ENCODE results near the gene SEC14L5.

SEC14L5 gene

DNA sequence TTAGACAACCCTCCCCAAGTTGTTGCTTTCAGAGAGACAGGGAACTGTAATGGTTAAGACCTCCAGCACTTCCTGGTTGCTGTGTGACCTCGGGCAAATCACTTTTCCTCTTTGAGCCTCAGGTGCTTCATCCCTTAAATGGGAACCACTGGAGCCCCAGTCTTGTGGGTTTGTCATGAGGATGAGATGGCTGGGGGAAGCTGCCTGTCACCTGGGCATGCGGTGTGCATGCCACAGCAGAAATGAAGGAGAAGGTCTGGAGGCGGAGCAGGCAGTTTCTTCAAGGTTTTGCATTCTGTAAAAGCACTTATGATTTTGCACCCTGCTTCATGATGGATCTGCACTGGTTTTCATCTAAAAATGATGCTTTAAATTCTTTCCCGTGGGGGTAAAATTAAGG, 53.5 kb downstream of the SEC14L5 start:
- no peak for DNase-seq (ENCODE audit: low read depth, low spot score)

DNA sequence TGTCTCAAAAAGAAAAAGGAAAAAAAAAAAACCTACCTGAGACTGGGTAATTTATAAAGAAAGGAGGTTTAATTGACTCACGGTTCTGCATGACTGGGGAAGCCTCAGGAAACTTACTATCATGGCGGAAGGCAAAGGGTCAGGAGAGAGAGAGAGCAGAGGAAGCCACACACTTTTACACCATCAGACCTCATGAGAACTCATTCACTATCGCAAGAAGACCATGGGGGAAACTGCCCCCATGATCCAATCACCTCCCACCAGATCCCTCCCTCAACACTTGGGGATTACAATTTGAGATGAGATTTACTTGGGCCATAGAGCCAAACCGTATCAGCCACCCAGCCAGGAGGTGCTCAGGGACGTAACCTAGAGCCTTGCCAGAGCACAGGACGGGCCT, 54.8 kb downstream of the SEC14L5 start:
- DNase-seq (ENCODE audit: low read depth, low spot score), result no peak

DNA sequence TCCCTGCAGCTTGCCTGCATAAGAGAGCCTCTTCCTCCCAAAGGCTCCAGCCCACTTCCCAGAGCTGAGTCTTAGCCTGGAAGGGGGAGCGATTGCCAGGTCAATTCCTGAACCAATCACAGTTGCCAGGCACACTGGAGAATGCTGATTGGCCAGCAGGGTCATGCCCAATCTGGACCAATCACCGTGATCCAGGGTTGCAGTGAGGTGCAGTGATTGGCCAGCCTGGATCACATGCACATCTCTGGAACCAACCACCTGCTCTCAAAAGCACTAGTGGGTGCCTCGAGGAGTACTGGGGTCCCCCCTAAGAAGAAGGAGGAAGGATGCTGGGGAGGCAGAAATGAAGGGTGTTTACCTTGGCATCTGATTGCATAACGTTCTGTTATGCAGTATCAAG, 57.2 kb downstream of the SEC14L5 start:
- DNase-seq (ENCODE audit: low read depth, low spot score), result no peak

DNA sequence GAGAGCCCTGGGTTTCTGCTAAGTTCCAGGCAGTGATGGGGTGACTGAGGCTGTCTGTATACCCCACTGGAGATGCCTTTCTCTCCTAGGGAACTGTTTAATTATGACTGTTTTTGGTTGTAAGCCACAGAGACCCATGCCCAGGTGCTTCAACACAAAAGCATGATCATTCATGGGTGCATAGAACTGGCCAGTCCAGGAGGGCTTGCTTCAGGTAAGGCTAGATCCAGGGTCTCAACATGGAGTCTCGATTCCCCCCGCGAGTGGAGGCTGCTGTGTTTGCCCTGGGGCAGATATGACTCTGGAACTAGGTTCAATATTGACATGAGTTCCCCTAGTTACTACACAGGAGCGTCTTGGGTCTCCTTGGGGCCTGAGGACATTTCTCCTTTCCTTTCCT, 57.8 kb downstream of the SEC14L5 start:
- no peak for DNase-seq (ENCODE audit: low read depth, low spot score)

DNA sequence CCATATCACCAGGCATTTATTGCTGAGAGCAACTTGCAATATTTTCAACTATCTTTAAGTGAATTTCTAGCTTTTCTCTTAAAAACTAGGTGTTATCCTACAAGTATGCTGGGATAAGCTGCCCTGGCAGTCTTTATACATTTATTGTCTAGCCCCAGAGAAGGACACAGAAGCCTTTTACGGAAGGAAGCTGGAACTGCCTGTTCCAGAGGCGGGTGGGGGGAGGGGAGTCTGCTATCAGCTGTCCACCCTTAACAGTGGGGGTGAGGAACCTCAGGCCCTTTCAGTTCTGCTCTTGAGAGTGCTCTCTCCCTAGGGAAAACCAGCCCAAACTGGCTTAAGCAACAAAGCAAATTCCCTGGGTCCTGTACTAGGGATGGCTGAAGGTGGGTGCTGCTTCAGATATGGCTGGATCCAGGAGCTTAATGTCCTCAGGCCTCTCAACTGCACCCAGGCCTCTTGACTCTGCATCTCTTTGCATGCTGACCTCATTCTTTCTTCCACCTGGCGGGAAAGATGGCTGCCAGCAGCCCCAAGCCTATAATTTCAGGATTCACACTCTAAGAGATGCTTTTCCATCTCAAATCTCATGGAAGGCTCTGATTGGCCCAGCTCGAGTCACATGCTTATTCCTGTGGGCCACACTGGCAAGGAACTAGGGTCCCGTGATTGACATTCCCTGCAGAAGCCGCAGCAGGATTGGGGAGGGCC, 59.0 kb downstream of the SEC14L5 start:
- DNase-seq (ENCODE audit: low read depth, low spot score), result no peak

DNA sequence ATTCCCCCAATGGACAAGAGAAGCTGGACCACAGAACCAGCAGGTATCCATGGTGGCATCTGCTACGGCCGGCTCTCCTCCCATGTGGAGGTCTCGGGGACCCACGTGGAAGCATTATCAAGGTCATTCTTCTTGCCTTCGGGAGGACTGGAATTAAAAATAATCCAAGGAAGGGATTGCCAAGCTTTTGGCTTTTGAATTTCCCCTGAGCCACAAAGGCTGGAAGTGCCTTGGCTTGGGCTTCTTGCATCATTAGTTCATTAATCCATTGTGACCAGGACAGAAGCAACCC, 59.5 kb downstream of the SEC14L5 start:
- DNase-seq (ENCODE audit: low read depth, low spot score), result no peak

DNA sequence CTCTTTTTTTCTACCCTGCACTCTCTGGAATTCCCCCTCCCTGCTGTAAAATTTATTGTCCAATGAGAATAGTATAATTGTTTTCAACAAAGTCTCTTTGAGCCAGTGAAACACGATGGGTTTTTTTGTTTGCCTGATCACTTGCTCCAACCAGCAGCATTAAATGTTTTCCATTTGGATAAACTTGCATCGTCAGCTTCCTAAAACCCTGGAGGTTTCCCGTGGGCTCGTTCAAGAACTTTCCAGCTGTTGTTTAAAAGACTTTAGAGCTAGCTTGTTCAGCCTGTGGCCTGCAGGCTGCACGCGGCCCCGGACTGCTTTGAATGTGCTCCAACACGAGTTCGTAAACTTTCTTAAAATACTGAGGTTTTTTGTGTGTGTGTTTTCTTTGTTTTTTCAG, 60.7 kb downstream of the SEC14L5 start:
- no peak for DNase-seq (ENCODE audit: low read depth, low spot score)

DNA sequence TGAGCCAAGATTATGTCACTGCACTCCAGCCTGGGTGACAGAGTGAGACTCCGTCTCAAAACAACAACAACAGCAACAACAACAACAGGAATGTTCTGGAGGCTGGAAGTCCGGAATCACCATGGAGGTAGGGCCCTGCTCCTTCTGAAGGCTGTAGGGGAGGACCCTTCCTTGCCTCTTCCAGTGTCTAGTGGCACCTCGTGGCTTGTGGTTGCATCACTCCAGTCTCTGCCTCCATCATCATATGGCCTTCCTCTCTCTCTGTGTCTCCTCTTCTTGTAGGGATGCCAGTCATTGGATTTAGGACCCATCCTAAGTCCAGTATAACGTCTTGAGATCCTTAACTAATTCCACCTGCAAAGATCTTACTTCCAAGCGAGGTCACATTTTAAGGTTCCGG, 61.6 kb downstream of the SEC14L5 start:
- DNase-seq (ENCODE audit: low read depth, low spot score), result no peak

DNA sequence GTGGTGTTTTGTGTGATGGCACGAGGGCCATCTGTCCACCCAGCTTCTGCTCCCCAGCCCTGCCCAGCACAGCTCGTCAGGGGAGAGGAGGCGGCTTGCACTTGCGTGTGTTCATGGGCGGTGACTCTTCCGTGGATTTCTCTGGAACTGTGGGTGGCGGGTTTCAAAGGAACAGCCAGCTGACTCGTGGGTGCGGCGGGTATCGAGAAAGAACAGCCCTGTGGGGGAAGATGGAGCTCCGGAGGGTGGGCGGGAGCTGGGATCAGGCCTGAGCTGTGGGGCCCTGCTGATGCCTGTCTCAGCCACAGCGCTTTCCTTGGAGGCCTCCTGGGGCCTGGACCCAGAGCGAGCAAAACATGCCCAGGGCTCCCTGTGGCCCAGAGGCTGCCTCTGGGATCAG, 62.4 kb downstream of the SEC14L5 start:
- no peak for DNase-seq (ENCODE audit: low read depth, low spot score)

DNA sequence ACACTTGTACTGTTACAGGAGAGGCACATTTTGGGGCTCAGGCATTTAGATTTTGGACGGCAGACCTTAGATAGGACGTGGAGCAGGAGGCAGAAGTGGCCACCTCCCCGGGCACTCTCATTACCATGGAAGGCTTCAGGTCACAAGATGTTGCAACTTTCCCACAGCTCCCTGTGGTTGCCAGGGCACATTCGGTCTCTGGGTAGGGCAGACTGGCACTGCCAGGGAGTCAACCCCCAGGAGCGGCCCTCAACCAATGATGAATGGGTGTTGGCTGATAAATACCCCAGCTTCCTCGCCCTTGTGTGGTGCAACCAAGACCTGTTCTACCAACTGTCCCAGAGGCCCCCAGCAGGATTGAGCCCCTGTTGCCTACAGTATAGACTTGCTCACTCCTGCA, 64.4 kb downstream of the SEC14L5 start:
- no peak for DNase-seq (ENCODE audit: low read depth, low spot score)

DNA sequence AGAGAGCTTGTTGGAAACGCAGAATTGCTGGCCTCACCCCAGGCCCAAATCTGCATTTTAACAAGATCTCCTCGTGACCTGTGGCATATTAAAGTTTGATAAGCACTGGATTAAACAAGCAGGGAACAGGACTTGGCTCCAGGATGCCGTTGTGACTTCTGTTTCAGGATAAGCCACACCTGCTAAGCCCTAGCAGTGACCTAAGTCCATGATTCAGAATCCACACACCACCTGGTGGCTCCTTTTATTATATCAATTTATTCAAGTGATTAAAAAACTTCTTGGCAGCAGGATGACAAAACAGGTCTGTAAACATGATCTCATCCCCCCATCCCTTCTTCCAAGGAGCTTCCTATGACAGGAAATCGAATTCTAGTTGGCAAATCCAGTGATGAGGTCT, 66.5 kb downstream of the SEC14L5 start:
- peak; percentile 12 for DNase-seq (ENCODE audit: low read depth, low spot score)

DNA sequence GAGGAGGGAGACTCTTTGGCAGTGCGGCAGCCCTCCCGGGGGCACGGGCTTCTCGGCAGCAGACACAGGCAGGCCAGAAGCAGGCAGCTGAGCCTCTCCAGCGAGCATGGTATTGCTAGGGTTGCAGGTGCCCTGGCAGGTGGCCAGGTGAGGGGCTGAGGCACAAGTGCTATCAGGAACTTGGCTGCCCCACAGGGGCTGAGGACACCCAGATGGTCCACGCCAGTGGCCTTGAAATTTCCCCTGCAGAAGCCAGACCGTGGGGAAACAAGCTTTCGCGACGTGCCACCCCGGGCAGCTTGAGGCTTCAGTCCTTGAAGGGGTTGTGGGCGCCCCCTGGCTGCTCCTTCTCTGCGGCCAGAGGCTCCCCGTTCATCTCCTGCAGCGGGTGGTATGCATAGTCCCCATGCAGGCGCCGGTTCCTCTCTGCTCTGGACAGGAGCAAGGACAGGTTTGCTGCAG, 67.1 kb downstream of the SEC14L5 start:
- DNase-seq (ENCODE audit: low read depth, low spot score), result peak; percentile 52

DNA sequence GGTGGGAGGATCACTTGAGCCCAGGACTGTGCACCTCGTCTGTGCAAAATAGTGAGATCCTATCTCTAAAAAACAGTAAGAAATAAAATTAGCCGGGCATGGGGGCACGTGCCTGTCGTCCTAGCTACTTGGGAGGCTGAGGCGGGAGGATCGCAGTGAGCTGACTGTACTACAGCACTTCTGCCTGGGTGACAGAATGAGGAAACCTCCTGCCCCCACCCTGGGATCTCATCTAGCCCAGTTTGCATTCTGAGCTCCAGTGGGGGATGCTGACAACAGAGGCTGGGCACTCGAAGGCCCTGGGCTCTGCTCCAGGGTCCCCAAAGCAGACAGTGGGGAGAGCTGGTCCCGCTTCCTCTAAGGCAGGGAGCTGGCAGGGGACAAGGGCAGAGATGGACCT, 68.5 kb downstream of the SEC14L5 start:
- no peak for DNase-seq (ENCODE audit: low read depth, low spot score)

DNA sequence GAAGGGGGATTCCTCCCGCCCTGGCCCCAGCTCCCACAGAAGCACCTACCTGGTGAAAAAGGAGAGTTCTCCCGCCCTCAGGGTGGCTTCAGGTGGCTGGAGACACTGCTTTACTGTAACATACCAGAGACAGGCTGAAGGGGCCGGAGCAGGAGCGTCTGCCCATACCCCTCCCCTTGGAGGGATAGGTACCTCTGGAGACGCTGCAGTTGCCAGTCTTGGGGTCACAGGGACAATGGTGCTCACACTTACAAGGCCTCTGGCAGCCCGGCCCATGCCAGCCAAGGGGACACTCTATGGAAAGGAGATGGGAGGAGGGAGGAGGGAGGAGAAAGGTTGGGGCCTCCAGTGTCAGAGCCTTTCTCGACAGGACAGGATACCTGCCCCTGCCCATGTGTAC, 69.0 kb downstream of the SEC14L5 start:
- no peak for DNase-seq (ENCODE audit: low read depth, low spot score)

DNA sequence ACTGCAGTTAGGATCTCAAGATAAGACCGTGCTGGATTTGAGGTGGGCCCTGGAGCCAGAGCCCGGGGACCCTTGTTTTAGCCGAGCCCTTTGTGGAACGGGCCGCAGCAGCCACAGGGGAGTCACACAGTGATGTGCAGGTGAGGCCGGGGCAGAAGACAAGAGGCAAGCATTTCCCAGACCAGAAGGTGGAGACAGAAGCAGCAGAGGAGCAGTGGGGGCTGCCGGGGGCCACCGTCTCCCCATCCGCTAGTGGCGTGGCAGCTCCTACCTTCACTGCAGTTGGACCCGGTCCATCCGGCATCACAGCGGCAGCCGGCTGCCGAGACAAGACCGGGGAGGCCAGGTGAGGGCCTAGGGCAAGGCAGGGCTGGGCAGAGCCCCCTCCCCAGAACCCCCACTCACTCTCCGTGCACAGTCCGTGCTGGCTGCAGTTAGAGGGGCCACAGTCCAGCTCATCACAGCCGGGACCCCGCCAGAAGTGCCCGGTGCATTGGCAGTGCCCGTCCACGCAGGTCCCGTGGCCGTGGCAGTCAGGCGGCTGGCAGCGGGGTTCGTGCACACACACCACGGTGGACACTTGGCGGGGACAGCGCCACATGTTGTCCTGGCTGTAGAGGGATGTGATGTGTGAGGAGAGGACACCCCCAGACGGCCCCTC, 69.6 kb downstream of the SEC14L5 start:
- no peak for DNase-seq (ENCODE audit: low read depth, low spot score)

DNA sequence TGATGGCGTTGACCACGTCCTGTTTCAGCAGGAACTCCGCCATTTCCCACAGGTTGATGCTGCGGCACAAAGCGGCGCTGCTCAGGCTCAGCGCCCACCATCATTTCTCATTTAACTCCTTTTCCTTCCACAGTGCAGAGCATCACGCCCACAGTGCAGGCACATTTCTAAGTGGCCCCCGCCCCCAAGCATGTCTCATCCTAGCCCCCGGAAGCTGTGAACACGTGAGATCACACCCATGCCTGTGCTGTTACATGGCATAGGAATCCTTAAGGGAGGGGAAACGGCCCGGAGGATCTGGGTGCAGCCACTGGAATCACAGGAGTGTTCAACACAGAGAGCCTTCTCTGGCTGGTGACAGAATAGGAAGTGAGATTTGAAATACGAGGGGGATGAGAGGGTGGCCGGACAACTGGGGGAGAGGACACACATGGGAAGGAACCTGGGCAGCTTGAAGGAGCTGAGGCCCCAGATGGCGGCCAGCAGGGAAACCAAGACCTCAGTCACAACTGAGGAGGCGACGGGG, 70.9 kb downstream of the SEC14L5 start:
- DNase-seq (ENCODE audit: low read depth, low spot score), result no peak

DNA sequence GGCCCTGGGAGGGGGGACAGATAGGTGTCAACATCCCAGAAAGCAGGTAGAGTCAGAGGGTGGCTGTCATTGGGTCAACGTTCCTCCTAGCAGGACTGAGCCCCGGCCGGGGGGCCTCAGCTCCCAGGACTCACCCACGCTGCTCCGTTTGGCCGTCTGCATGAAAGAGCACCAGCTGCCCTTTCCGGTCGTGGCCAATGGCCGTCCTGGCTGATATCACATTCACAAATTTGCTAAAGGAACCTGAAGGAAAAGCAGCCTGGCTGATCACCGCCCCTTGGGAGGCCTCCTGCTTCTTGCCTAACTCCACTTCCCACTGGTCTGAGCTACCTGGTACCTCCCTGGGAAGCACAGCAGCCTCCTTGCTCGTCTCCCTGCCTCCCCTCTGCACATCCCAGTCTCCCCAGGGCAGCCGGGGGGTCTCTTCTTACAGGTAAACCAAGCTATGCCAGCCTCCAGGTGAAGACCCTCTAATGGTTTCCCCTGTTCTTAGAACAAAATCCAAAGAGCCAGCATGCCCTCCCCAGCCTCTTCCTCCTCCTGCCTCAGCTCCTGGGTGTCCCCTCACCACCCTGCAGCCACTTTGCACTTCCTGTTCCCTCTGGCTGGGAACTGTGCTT, 72.2 kb downstream of the SEC14L5 start:
- no peak for DNase-seq (ENCODE audit: low read depth, low spot score)

DNA sequence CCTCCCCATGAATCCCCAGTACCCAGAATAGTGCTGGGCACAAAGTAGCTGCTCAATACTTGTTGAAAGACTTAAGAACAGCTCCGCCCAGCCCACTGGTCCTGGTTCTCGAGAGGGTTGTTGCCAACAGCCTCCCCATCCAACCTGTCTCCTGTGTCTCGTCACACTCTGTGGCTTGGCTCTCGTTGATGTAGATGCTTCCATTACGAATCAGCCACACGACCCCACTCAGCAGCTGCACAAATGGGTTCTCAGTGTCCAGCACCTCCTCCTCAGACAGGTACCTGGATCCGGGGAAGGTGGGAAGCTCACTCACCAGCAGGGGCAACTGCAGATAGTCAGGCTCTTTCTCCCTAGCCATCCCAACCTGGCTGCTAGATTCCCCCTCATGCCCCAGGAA, 73.5 kb downstream of the SEC14L5 start:
- no peak for DNase-seq (ENCODE audit: low read depth, low spot score)

DNA sequence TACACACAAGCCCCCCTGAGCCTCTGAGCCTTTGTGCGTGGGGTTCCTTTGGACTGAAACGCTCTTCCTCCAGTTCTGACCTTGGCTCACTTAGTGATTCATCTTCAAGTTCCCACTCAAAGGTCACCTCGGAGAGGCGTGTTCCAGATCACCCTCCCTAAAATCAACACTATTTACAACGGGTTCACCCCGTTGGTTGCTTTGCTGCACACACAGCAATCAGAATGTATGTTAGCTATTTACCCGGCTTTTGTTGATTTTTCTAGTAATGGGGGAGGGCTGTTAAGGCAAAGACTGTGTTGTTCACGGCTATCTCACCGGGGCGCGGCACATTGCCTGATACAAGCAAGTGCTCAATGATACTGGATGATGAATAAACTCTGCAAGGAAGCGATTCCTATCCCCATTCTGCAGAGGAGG, 74.6 kb downstream of the SEC14L5 start:
- DNase-seq (ENCODE audit: low read depth, low spot score), result no peak

DNA sequence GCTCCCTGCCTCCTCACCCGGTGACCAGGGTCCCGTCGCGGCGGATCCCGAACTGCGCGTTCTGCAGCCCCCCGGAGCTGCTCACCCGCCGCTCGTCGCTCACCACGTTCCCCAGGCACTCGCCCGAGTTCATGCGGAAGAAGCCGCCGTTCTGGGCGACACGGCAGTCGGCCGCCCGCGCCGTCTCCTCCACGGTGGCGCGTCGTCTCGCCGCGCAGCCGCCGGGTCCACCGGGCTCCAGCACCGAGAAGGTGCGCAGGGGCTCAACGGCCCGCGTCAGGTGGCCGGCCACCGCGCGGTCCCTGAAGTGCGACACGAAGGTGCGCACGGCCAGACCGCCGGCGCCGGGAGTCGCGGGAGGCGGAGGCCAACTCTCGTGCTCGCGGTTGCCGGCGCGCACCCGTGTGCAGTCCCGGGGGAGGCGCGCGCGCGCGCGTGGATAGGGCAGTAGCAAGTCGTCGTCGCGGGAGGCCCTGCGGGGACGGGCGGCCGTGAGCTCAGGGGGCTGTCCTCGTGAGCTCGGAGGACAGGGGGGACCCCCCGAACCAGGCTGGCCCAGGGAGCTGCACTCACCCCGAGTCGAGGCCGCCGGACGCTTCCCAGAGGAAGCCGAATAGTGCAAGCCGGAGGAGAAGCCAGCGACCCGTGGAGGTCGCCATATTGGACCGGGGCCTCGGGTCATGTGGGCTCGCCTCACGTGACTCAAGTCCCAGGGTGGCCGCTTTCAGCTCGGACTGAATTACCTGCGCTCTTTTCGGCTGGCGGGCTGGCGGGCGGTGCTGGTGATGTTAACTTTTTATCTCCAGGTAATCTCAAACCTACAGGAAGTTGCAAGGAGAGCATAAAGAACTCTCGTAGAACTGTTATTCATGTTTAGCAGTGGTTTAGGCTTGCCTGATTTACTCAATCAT, 75.4 kb downstream of the SEC14L5 start, which contains the start of gene NAGPA:
Gene NAGPA (minus strand): TSS at position 680 of the 911 bp plus-strand sequence. CDS start 21 bp downstream, at position 659.
- peak; percentile 93 for DNase-seq (ENCODE audit: low read depth, low spot score)

DNA sequence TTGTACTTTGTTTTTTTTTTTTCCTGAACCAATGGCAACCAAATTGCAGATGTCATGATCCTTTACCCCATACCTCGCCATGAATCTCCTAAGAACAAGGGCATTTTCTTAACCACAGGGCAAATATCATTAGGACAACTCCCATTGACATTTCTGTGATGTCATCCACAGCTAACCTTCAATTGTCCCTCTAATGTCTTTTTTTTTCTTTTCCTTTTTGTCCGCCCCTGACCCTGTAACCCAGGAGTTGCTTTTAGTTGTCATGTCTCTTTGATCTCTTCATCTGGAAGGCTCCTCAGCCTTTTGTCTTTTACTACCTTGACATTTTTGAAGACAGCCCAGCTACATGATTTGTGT, 76.0 kb downstream of the SEC14L5 start:
- no peak for DNase-seq (ENCODE audit: low read depth, low spot score)

DNA sequence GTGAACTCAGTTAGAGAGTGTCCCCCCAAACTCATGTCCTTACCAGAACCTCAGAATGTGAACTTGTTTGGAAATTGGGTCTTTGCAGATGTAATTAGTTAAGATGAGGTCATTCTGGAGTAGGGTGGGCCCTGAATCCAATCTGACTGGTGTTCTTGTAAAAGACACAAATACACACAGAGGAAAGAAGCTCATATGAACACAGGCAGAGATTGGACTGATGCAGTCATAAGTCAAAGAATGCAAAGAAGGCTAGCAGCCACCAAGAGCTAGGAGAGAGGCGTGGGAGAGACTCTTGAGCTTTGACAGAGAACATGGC, 77.7 kb downstream of the SEC14L5 start:
- DNase-seq (ENCODE audit: low read depth, low spot score), result no peak
